K562 (cell line): Measurements from ENCODE around the gene GOLPH3. TPM values are rescaled to one million over a fixed set of nuclear protein-coding genes. Genes with fewer than 3 reads are reported as not detected.

Experiments
- ATAC-seq: fragments of 200-7000 bp; cut with Tn5 transposase; 3 replicates; pipeline ENCODE4 v1.9.1; 2020; ENCODE audit warnings: moderate library complexity
- BruUV-seq: library from RNA; stranded (reverse); fragments of 400-500 nt; replicated peaks from 2 replicates; lab custom pipeline; 2021; lab: Mats Ljungman, UMichigan
- CTCF ChIA-PET: fragments of 300-600 bp; formaldehyde crosslinking; extraction: SDS; loops from one replicate; lab custom pipeline; 2021; ENCODE audit warnings: low intra/inter-chr PET ratio; lab: Yijun Ruan, JAX
- POLR2A ChIA-PET: fragments of 300-600, 350-650 bp; sonication (Branson Sonifier 250); formaldehyde crosslinking; extraction: SDS; loops from one replicate; lab custom pipeline; 2021; ENCODE audit warnings: antibody characterized with exemption, inconsistent platforms; lab: Yijun Ruan, JAX
- DNase-seq, 4 experiments: peaks; one replicate each; pipeline versions ENCODE4 v3.0.0 to v3.0.0-alpha.2; 2011 to 2018; ENCODE audit warnings: low spot score in 3 of 4, mixed read lengths in 3 of 4; ENCODE audit errors: extremely low read depth in 1 of 4
- FAIRE-seq: peaks from 2 replicates; lab custom pipeline; 2011; peaks lifted over from hg19 to GRCh38; lab: Jason Lieb, UNC
- H2AFZ ChIP-seq: 2 replicates; pipeline ENCODE4 v1.6.0; 2011; ENCODE audit warnings: low read depth, low read length, control low read depth, inconsistent platforms
- H3K27ac ChIP-seq: fragments of 200-600 bp; 3 replicates; pipeline ENCODE4 v1.8.0; 2011; ENCODE audit warnings: low read depth, mild to moderate bottlenecking, control low read depth, inconsistent platforms, low read length, moderate library complexity, mixed read lengths; ENCODE audit errors: extremely low read depth
- H3K27me3 ChIP-seq, 2 experiments: fragments of 300-600 bp in 1 of 2; 2 replicates in 1 of 2; 3 replicates in 1 of 2; pipeline versions ENCODE4 v1.6.0 to v1.8.0; 2011; ENCODE audit warnings: inconsistent platforms in 2 of 2, low read length in 2 of 2, mild to moderate bottlenecking in 1 of 2, mixed read lengths in 1 of 2, moderate library complexity in 1 of 2; ENCODE audit not compliant: control insufficient read depth in 2 of 2, insufficient read depth in 2 of 2
- H3K36me3 ChIP-seq: fragments of 300-600 bp; 3 replicates; pipeline ENCODE4 v1.8.0; 2011; ENCODE audit warnings: mild to moderate bottlenecking, low read length, inconsistent platforms; ENCODE audit not compliant: control insufficient read depth, insufficient read depth
- H3K4me1 ChIP-seq, 2 experiments: fragments of 200-600 bp in 1 of 2; replicated peaks in 1 of 2; 2 replicates in 1 of 2; 3 replicates in 1 of 2; pipeline versions ENCODE4 v1.5.1 to v1.8.0; 2011; ENCODE audit warnings: inconsistent platforms in 2 of 2, low read length in 2 of 2, mild to moderate bottlenecking in 1 of 2, mixed read lengths in 1 of 2, moderate library complexity in 1 of 2; ENCODE audit not compliant: control insufficient read depth in 2 of 2, insufficient read depth in 2 of 2
- H3K4me2 ChIP-seq: 2 replicates; pipeline ENCODE4 v1.6.1; 2011; ENCODE audit warnings: low read length, control low read depth, inconsistent platforms, mixed read lengths; ENCODE audit not compliant: insufficient read depth
- H3K4me3 ChIP-seq: fragments of 200-600 bp; sonication (generic), shearing (Covaris generic); 2 replicates; pipeline ENCODE4 v1.5.1; 2016; ENCODE audit warnings: control low read depth, inconsistent platforms
- H3K79me2 ChIP-seq: fragments of 200-600 bp; 3 replicates; pipeline ENCODE4 v1.8.0; 2011; ENCODE audit warnings: low read length, inconsistent platforms; ENCODE audit not compliant: control insufficient read depth, insufficient read depth
- H3K9ac ChIP-seq, 2 experiments: 2 replicates each; pipeline versions ENCODE4 v1.6.0 to v1.6.1; 2011; ENCODE audit warnings: low read depth in 2 of 2, low read length in 2 of 2, control low read depth in 1 of 2, inconsistent platforms in 1 of 2, mild to moderate bottlenecking in 1 of 2, mixed read lengths in 1 of 2; ENCODE audit not compliant: insufficient read depth in 1 of 2
- H3K9me1 ChIP-seq: one replicate; pipeline ENCODE4 v1.6.0; 2011; ENCODE audit warnings: inconsistent platforms, mild to moderate bottlenecking, low read length, moderate library complexity; ENCODE audit not compliant: control insufficient read depth, insufficient read depth
- H3K9me3 ChIP-seq: replicated peaks from 2 replicates; pipeline ENCODE4 v1.5.1; 2011; ENCODE audit warnings: low read depth, low read length, inconsistent platforms; ENCODE audit not compliant: control insufficient read depth, insufficient read depth
- H4K20me1 ChIP-seq: replicated peaks from 2 replicates; pipeline ENCODE4 v1.6.1; 2011; ENCODE audit warnings: low read length, inconsistent platforms, mixed read lengths; ENCODE audit not compliant: control insufficient read depth, insufficient read depth
- ADNP ChIP-seq: fragments of 200-800 bp; sonication (Bioruptor generic); IDR thresholded peaks from 2 replicates; pipeline ENCODE4 v1.6.1; 2016; ENCODE audit warnings: missing genetic modification characterization, missing compliant biosample characterization
- BCOR ChIP-seq: fragments of 450-650 bp; IDR thresholded peaks from 2 replicates; pipeline ENCODE4 v1.6.1; 2016
- CBX1 ChIP-seq: sonication (generic); IDR thresholded peaks from 2 replicates; pipeline ENCODE4 v1.6.1; 2016; ENCODE audit warnings: antibody characterized with exemption, low read depth, mild to moderate bottlenecking
- EP300 ChIP-seq: IDR thresholded peaks from 2 replicates; pipeline ENCODE4 v1.6.1; 2012; ENCODE audit warnings: low read length, improper control_type of control experiment
- EP400 ChIP-seq: fragments of 450-650 bp; IDR thresholded peaks from 2 replicates; pipeline ENCODE4 v1.6.1; 2017; ENCODE audit warnings: antibody characterized with exemption, mild to moderate bottlenecking, moderate library complexity
- ETV1 ChIP-seq: fragments of 450-650 bp; conservative IDR thresholded peaks from 2 replicates; pipeline ENCODE4 v1.6.1; 2016; ENCODE audit warnings: missing genetic modification characterization, control low read depth, low read depth, missing compliant biosample characterization
- HBP1 ChIP-seq: fragments of 450-650 bp; formaldehyde crosslinking; IDR thresholded peaks from 2 replicates; pipeline ENCODE4 v1.4.0; 2022; ENCODE audit warnings: missing genetic modification characterization
- HDAC2 ChIP-seq: fragments of 450-650 bp; IDR thresholded peaks from 2 replicates; pipeline ENCODE4 v1.6.1; 2016; ENCODE audit warnings: mild to moderate bottlenecking
- KDM1A ChIP-seq, 2 experiments: fragments of 450-650 bp; IDR thresholded peaks; 2 replicates each; pipeline ENCODE4 v1.6.1; 2016; ENCODE audit warnings: mild to moderate bottlenecking in 2 of 2
- RBM25 ChIP-seq: fragments of 200-400 bp; formaldehyde crosslinking; IDR thresholded peaks from 2 replicates; pipeline ENCODE4 v1.6.1; 2018; ENCODE audit warnings: low read length, low read depth, moderate library complexity; ENCODE audit not compliant: severe bottlenecking
- TRIM24 ChIP-seq, 2 experiments: fragments of 450-650 bp; IDR thresholded peaks; 2 replicates each; pipeline ENCODE4 v1.6.1; 2016
- ZNF232 ChIP-seq: sonication (generic); formaldehyde crosslinking; IDR thresholded peaks from 2 replicates; pipeline ENCODE4 v1.8.0; 2022; ENCODE audit warnings: mild to moderate bottlenecking, missing genetic modification reagents
- ZNF263 ChIP-seq: sonication (generic); formaldehyde crosslinking; IDR thresholded peaks from 2 replicates; pipeline ENCODE4 v1.8.0; 2022; ENCODE audit warnings: mild to moderate bottlenecking, missing genetic modification reagents, borderline replicate concordance
- WGBS: fragments of 100-300 bp; shearing (Covaris generic); methylation state at CpG from one replicate; pipeline ENCODE4 v1.1.6; 2016; ENCODE audit warnings: low coverage, mixed read lengths; ENCODE audit not compliant: insufficient coverage; ENCODE audit errors: missing lambda C conversion rate; 5-methylcytosine and 5-hydroxymethylcytosine counted together
- in situ Hi-C: fragments of 300-500 bp; cut with MboI; formaldehyde crosslinking; loops from 4 replicates; pipeline ENCODE4 v1.15.0; 2018; ENCODE audit warnings: inconsistent platforms, mixed read lengths
- intact Hi-C: fragments of 100-400 bp; cut with micrococcal nuclease; formaldehyde crosslinking; loops from 2 replicates; pipeline ENCODE4 v1.14.2; 2022
- polyA plus RNA-seq, 8 experiments: library from polyadenylated mRNA; depleted of rRNA in 4 of 8; stranded (reverse) in 5 of 8; unstranded in 3 of 8; fragments of >200 nt; fragmentation: Nextera tagmentation in 2 of 8; fragmentation: Illumina TruSeq in 1 of 8; extraction: Ambion mirVana in 2 of 8; extraction: Trizol in 1 of 8; gene quantifications; 2 replicates each; pipeline versions ENCODE4 v1.2.1 to v1.2.3, GENCODE V29; 2011 to 2014; ENCODE audit warnings: inconsistent platforms in 1 of 8, missing spikeins in 1 of 8
- total RNA-seq, 7 experiments: library from RNA; depleted of rRNA in 6 of 7; stranded (reverse); fragments of >200 nt in 6 of 7; fragmentation: Illumina TruSeq in 2 of 7; extraction: Trizol in 2 of 7; gene quantifications; 2 replicates each; pipeline versions ENCODE4 v1.2.1 to v1.2.3, GENCODE V29; 2011 to 2021; ENCODE audit warnings: low replicate concordance in 1 of 7
- TF ChIP-seq, protein P1 (sequence below): fragments of 250-450 bp; sonication (Bioruptor Pico); IDR thresholded peaks from 2 replicates; pipeline ENCODE4 v1.5.1; 2021; ENCODE audit warnings: mild to moderate bottlenecking

Gene GOLPH3
- total and polyA plus RNA-seq, 9 of the 15 experiments (the other 6 are each of a cell fraction or from before 2014, with no cell fraction given) = 18.8 to 94.6 (median 55.1) TPM

GRCh38 chr5:32187675-32188074, 13.6 kb upstream of the GOLPH3 start (continued):
- peak; percentile 90 for TF ChIP-seq ADNP (tag)
- TF ChIP-seq RBM25 = peak; percentile 96
- peak in 1 of 2 experiments; percentile 76; a peak in 3 of 4 replicates for TF ChIP-seq KDM1A (IDR thresholded peaks at IDR 0.05)
- 0 out of 2 replicates have a peak, but pooled peaks have one; percentile 24 for TF ChIP-seq EP400
- no peak for TF ChIP-seq ZNF263
- peak; percentile 76; the same call in 1 of the 2 replicates for TF ChIP-seq HDAC2
- TF ChIP-seq BCOR = peak; percentile 95
- TF ChIP-seq, protein P1, sequence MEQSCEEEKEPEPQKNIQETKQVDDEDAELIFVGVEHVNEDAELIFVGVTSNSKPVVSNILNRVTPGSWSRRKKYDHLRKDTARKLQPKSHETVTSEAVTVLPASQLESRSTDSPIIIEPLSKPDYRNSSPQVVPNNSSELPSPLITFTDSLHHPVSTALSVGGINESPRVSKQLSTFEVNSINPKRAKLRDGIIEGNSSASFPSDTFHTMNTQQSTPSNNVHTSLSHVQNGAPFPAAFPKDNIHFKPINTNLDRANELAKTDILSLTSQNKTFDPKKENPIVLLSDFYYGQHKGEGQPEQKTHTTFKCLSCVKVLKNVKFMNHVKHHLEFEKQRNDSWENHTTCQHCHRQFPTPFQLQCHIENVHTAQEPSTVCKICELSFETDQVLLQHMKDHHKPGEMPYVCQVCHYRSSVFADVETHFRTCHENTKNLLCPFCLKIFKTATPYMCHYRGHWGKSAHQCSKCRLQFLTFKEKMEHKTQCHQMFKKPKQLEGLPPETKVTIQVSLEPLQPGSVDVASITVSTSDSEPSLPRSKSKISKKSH = 0 out of 2 replicates have a peak, but pooled peaks have one; percentile 13
- peak; percentile 33; the same call in 1 of the 2 replicates for TF ChIP-seq CBX1
- TF ChIP-seq TRIM24 (IDR thresholded peaks at IDR 0.05) = peak in 1 of 2 experiments; percentile 51; a peak in 1 of 4 replicates
- TF ChIP-seq, all 486 proteins: peak for 15

- no peaks in the 10 kb centered on the region for H4K20me1 ChIP-seq
- no peaks in the 10 kb centered on the region for H3K36me3 ChIP-seq
- H3K27me3 ChIP-seq = no peaks in the 10 kb centered on the region
- ATAC-seq (peak; percentile 50), FAIRE-seq (no peak), DNase-seq (no peak)
- ChIA-PET POLR2A (interaction anchor here (1.0 to 1.9 kb wide), 2 partner anchors 9 to 11 kb away, joined by 3 to 12 read pairs; partner anchors contain the start of gene GOLPH3), CTCF (no interaction called here)
- H3K9me3 ChIP-seq = no peaks in the 10 kb centered on the region
- in situ Hi-C loops = no loop called here
- no peak overlapping the region for H3K4me3 ChIP-seq
- no peaks in the 10 kb centered on the region for H3K4me1 ChIP-seq
- H2AFZ ChIP-seq = peak overlapping the region; percentile 35; the same call in 1 of the 2 replicates
- no peaks in the 10 kb centered on the region for H3K79me2 ChIP-seq
- H3K9ac ChIP-seq = no peak overlapping the region
- no TSS peak for BruUV-seq
- H3K4me2 ChIP-seq = no peak overlapping the region
- intact Hi-C loops = no loop called here
- 36% methylated on average over 5 of the region's 5 CpGs for WGBS
- no peak overlapping the region for H3K27ac ChIP-seq
- no peaks in the 10 kb centered on the region for H3K9me1 ChIP-seq
- no peak for TF ChIP-seq ZNF232 (CRISPR knock-in tag)
- TF ChIP-seq EP300 = no peak
- TF ChIP-seq HBP1 (CRISPR knock-in tag) = no peak
- no peak for TF ChIP-seq ETV1 (tag)
Measured at GRCh38 chr5:32182463-32183063, 8.4 kb upstream of the GOLPH3 start.
